OCI-LY1 (cell line): ENCODE data around the gene ATP13A2.

Experiments used
- H2AFZ ChIP-seq: fragments of 200-600 bp; sonication (generic), shearing (Covaris generic); 2 replicates; pipeline ENCODE4 v1.6.0; 2014; ENCODE audit warnings: antibody characterized with exemption, mild to moderate bottlenecking, low read length
- H3F3A ChIP-seq: fragments of 200-600 bp; sonication (generic), shearing (Covaris generic); 2 replicates; pipeline ENCODE4 v1.6.0; 2014; ENCODE audit warnings: mild to moderate bottlenecking, antibody characterized with exemption, low read length, moderate library complexity; ENCODE audit not compliant: insufficient read depth
- H3K27ac ChIP-seq: fragments of 200-600 bp; sonication (generic); 2 replicates; pipeline ENCODE4 v1.5.1; 2014; ENCODE audit warnings: low read length, mixed run types, mild to moderate bottlenecking, low read depth; ENCODE audit not compliant: poor library complexity, severe bottlenecking
- H3K27me3 ChIP-seq: fragments of 200-600 bp; sonication (generic); 2 replicates; pipeline ENCODE4 v1.6.0; 2014; ENCODE audit warnings: antibody characterized with exemption, mild to moderate bottlenecking, low read length, moderate library complexity; ENCODE audit not compliant: insufficient read depth
- H3K36me3 ChIP-seq: fragments of 200-600 bp; sonication (generic); 2 replicates; pipeline ENCODE4 v1.6.1; 2014; ENCODE audit warnings: mild to moderate bottlenecking, antibody characterized with exemption, low read length, moderate library complexity, mixed read lengths; ENCODE audit not compliant: insufficient read depth
- H3K4me1 ChIP-seq: fragments of 200-600 bp; sonication (generic); 2 replicates; pipeline ENCODE4 v1.5.1; 2014; ENCODE audit warnings: mild to moderate bottlenecking, low read length, moderate library complexity; ENCODE audit not compliant: insufficient read depth, severe bottlenecking
- H3K4me2 ChIP-seq: fragments of 200-600 bp; sonication (generic), shearing (Covaris generic); 2 replicates; pipeline ENCODE4 v1.6.1; 2014; ENCODE audit warnings: low read length
- H3K4me3 ChIP-seq: fragments of 200-600 bp; sonication (generic); 2 replicates; pipeline ENCODE4 v1.5.1; 2014; ENCODE audit warnings: low read length, low read depth, mild to moderate bottlenecking, mixed read lengths; ENCODE audit not compliant: poor library complexity, severe bottlenecking
- H3K79me2 ChIP-seq: fragments of 200-600 bp; shearing (Covaris generic); 2 replicates; pipeline ENCODE4 v1.6.1; 2016; ENCODE audit warnings: mixed run types, low read length, mixed read lengths; ENCODE audit not compliant: insufficient read depth
- H3K9ac ChIP-seq: fragments of 200-600 bp; sonication (generic), shearing (Covaris generic); 2 replicates; pipeline ENCODE4 v1.6.1; 2014; ENCODE audit warnings: mild to moderate bottlenecking, low read length, mixed read lengths
- H3K9me2 ChIP-seq: fragments of 200-600 bp; sonication (generic), shearing (Covaris generic); 2 replicates; pipeline ENCODE4 v1.6.1; 2014; ENCODE audit warnings: low read depth, mild to moderate bottlenecking, low read length, mixed read lengths
- H3K9me3 ChIP-seq: fragments of 200-600 bp; shearing (Covaris generic); 2 replicates; pipeline ENCODE4 v1.6.1; 2014; ENCODE audit warnings: low read length, mixed read lengths
- H4K20me1 ChIP-seq: fragments of 200-600 bp; sonication (generic), shearing (Covaris generic); 2 replicates; pipeline ENCODE4 v1.6.0; 2016; ENCODE audit warnings: mild to moderate bottlenecking, low read length; ENCODE audit not compliant: insufficient read depth
- CTCF ChIP-seq: fragments of 200-600 bp; sonication (generic), shearing (Covaris generic); IDR thresholded peaks from 2 replicates; pipeline ENCODE4 v1.5.1; 2017; ENCODE audit warnings: mild to moderate bottlenecking, antibody characterized with exemption, low read length, moderate library complexity, mixed read lengths
- EZH2 ChIP-seq: fragments of 200-600 bp; sonication (generic), shearing (Covaris generic); IDR thresholded peaks from 2 replicates; pipeline ENCODE4 v1.8.0; 2017; ENCODE audit warnings: borderline replicate concordance, mixed run types, mild to moderate bottlenecking, antibody characterized with exemption, low read length, moderate library complexity, mixed read lengths

The ATP13A2 gene

DNA sequence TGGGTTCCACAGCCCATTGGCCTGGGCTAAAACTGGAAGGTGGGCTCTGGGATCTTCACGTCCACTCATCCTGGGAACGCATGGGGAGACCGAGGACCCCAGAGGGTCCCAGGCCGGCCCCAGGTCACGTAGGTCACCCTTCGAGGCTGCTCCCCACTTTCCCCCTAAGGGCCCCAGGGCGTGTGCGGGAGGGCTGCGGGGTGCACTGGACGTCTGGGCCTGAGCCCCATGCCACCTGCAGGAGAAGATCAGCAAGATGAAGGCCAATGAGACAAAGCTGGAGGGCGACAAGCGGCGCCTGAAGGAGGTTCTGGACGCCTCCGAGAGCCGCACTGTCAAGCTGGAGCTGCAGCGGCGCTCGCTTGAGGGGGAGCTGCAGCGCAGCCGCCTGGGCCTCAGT, 43.8 kb downstream of the ATP13A2 start:
- no peak overlapping the region for H3K27ac ChIP-seq
- H3K79me2 ChIP-seq: no peaks in the 10 kb centered on the region
- H3K4me3 ChIP-seq: no peak overlapping the region
- no peaks in the 10 kb centered on the region for H3K4me1 ChIP-seq
- no peaks in the 10 kb centered on the region for H3K36me3 ChIP-seq
- H3F3A ChIP-seq: no peaks in the 10 kb centered on the region
- no peaks in the 10 kb centered on the region for H3K9me2 ChIP-seq
- TF ChIP-seq EZH2 (no peak), CTCF (no peak)
- H3K27me3 ChIP-seq: no peaks in the 10 kb centered on the region
- H2AFZ ChIP-seq: no peak overlapping the region
- H3K9ac ChIP-seq: no peak overlapping the region
- H4K20me1 ChIP-seq: no peaks in the 10 kb centered on the region
- H3K9me3 ChIP-seq: no peaks in the 10 kb centered on the region
- H3K4me2 ChIP-seq: no peak overlapping the region

DNA sequence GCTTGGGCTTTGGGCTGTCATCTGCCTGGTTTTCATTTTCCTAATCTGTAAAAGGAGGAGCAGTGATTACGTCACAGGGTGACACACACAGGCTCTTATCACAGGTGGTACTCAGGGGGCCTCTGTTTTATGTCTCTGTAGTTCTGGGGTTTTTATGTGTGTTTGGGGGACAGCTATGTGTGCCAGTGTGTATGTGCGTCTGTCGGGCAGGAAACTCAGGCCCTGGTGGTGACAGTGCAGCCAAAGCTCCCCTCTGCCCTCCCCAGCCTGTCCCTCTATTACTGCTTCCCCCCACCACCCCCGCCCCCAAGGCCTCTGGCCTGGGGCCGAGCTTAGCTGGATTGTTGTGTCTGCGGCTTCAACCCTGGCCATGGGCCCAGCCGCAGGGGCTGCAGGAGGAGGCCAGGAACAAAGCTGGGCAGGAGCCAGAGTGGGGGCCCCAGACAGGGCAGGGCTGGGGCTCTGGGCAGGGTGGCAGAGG, 44.6 kb downstream of the ATP13A2 start:
- H3K9me2 ChIP-seq: no peaks in the 10 kb centered on the region
- no peaks in the 10 kb centered on the region for H4K20me1 ChIP-seq
- no peak overlapping the region for H3K9ac ChIP-seq
- H3F3A ChIP-seq: no peaks in the 10 kb centered on the region
- H3K4me1 ChIP-seq: no peaks in the 10 kb centered on the region
- H3K4me2 ChIP-seq: no peak overlapping the region
- H3K27ac ChIP-seq: no peak overlapping the region
- H3K4me3 ChIP-seq: no peak overlapping the region
- TF ChIP-seq CTCF (no peak), EZH2 (no peak)
- H3K9me3 ChIP-seq: no peaks in the 10 kb centered on the region
- H3K36me3 ChIP-seq: no peaks in the 10 kb centered on the region
- no peaks in the 10 kb centered on the region for H3K27me3 ChIP-seq
- no peak overlapping the region for H2AFZ ChIP-seq
- H3K79me2 ChIP-seq: no peaks in the 10 kb centered on the region

- Histone ChIP-seq H3K36me3 (no peaks in the 10 kb centered on the region), H3K9ac (no peak overlapping the region), H3K27ac (no peak overlapping the region)
These were observed 45.4 kb downstream of the ATP13A2 start for GRCh38 chr1:16966282-16966681.

More at GRCh38 chr1:16966282-16966681, 45.4 kb downstream of the ATP13A2 start:
- Histone ChIP-seq H3F3A (no peaks in the 10 kb centered on the region), H3K27me3 (no peaks in the 10 kb centered on the region), H3K9me3 (no peaks in the 10 kb centered on the region), H3K4me2 (no peak overlapping the region), H3K79me2 (no peaks in the 10 kb centered on the region), H2AFZ (no peak overlapping the region), H3K9me2 (no peaks in the 10 kb centered on the region), H4K20me1 (no peaks in the 10 kb centered on the region), H3K4me3 (no peak overlapping the region), H3K4me1 (no peaks in the 10 kb centered on the region)
- TF ChIP-seq CTCF: no peak
- no peak for TF ChIP-seq EZH2
